Suprapubic skin (tissue), 4 donors: ENCODE data around the gene C10orf105. TPM values are rescaled to one million over a fixed set of nuclear protein-coding genes. Genes with fewer than 3 reads are reported as not detected.

Source experiments
- DNase-seq, 2 donors: peaks; one replicate each; pipeline ENCODE4 v3.0.0-alpha.2; 2019; ENCODE audit warnings: low spot score in 2 of 2
- H3K27ac ChIP-seq: fragments of 200-600 bp; sonication (generic); one replicate; pipeline ENCODE4 v1.5.1; 2019
- H3K27me3 ChIP-seq: fragments of 200-600 bp; sonication (generic); one replicate; pipeline ENCODE4 v1.5.1; 2019
- H3K36me3 ChIP-seq: fragments of 200-600 bp; sonication (generic); one replicate; pipeline ENCODE4 v1.5.1; 2019
- H3K4me1 ChIP-seq: fragments of 200-600 bp; sonication (generic); one replicate; pipeline ENCODE4 v1.5.1; 2019
- H3K4me3 ChIP-seq: fragments of 200-600 bp; sonication (generic); one replicate; pipeline ENCODE4 v1.5.1; 2019; ENCODE audit warnings: mild to moderate bottlenecking
- H3K9me3 ChIP-seq: fragments of 200-600 bp; sonication (generic); one replicate; pipeline ENCODE4 v1.5.1; 2019
- EP300 ChIP-seq: sonication (generic); formaldehyde crosslinking; IDR thresholded peaks from one replicate; pipeline ENCODE4 v1.6.1; 2017; ENCODE audit warnings: antibody characterized with exemption
- POLR2A ChIP-seq, 2 donors: fragments of 450-650 bp; IDR thresholded peaks; one replicate each; pipeline ENCODE4 v1.6.1; 2017; ENCODE audit warnings: antibody characterized with exemption in 2 of 2, mild to moderate bottlenecking in 2 of 2, moderate library complexity in 2 of 2
- POLR2AphosphoS5 ChIP-seq, 3 donors: sonication (generic); formaldehyde crosslinking; IDR thresholded peaks; one replicate each; pipeline ENCODE4 v1.6.1; 2017; ENCODE audit warnings: antibody characterized with exemption in 3 of 3
- WGBS: methylation state at CpG from one replicate; pipeline ENCODE4 v1.1.5; 2018; 5-methylcytosine and 5-hydroxymethylcytosine counted together
- total RNA-seq, 4 donors: library from RNA; depleted of rRNA; stranded (reverse); fragments of >200 nt; gene quantifications; one replicate each; pipeline ENCODE4 v1.1.0, GENCODE V29; 2016
- TF ChIP-seq, protein P1 (sequence below), 2 donors: fragments of 200-600 bp in 1 of 2; fragments of 450-650 bp in 1 of 2; sonication (generic) in 1 of 2; IDR thresholded peaks; one replicate each; pipeline ENCODE4 v1.5.1; 2016 to 2019; ENCODE audit warnings: antibody characterized with exemption in 2 of 2, mild to moderate bottlenecking in 1 of 2, moderate library complexity in 1 of 2

C10orf105 gene
- total RNA-seq, 4 donors from 2014 or later, result 0.17 to 0.48 TPM; not detected in 2

DNA sequence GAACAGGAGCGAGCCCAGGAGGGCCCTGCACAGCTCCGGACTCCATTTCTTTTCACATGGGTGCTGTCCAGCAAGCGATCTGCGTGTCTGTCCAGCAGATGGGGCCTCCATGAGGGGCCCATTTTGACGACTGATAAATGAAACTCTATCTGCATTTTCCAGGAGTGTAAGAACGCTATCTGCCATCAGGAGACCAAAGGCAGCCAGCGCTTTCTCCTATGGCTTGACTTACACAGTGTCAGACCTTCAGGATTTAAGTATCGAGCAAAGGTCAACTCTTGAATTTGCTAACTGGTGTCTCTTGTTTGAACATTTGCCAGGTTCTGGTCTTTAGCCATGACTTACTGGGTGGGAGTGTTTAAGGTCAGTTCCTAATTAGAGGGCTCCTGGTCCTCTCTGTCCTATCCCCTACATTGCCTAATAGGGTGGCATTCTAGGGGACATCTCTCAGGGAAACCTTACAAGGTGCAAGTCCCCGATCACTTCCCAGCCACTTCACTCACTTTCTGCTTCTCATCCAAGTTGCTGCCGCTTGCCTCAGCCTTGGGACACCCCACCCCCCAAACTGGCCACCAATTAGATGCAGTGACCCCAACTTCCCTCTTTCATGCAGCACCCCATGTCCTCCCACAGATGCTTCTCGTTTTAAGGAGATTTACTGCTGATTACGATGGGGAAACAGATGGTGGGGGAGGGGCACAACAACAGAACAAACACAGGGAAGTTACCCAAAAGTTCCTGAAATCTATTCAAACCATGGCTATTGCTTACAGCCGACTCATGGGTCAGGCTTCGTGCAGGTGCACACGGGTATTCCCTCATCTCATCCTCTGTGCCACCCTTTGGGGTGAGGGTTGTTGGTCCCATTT lies 33.7 kb upstream of the C10orf105 start:
- H3K36me3 ChIP-seq, result peaks cover 48% of the 10 kb centered on the region
- TF ChIP-seq EP300, result no peak
- TF ChIP-seq, protein P1, sequence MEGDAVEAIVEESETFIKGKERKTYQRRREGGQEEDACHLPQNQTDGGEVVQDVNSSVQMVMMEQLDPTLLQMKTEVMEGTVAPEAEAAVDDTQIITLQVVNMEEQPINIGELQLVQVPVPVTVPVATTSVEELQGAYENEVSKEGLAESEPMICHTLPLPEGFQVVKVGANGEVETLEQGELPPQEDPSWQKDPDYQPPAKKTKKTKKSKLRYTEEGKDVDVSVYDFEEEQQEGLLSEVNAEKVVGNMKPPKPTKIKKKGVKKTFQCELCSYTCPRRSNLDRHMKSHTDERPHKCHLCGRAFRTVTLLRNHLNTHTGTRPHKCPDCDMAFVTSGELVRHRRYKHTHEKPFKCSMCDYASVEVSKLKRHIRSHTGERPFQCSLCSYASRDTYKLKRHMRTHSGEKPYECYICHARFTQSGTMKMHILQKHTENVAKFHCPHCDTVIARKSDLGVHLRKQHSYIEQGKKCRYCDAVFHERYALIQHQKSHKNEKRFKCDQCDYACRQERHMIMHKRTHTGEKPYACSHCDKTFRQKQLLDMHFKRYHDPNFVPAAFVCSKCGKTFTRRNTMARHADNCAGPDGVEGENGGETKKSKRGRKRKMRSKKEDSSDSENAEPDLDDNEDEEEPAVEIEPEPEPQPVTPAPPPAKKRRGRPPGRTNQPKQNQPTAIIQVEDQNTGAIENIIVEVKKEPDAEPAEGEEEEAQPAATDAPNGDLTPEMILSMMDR (IDR thresholded peaks at IDR 0.05), result no peak
- TF ChIP-seq POLR2AphosphoS5 (IDR thresholded peaks at IDR 0.05), result no peak
- TF ChIP-seq POLR2A (IDR thresholded peaks at IDR 0.05), result no peak
- no peaks in the 10 kb centered on the region for H3K27me3 ChIP-seq
- DNase-seq, result no peak
- 74% methylated on average over 15 of the region's 15 CpGs for WGBS
- no peak overlapping the region for H3K4me3 ChIP-seq
- no peaks in the 10 kb centered on the region for H3K9me3 ChIP-seq
- H3K27ac ChIP-seq, result peak overlapping the region; percentile 13
- peaks cover 66% of the 10 kb centered on the region for H3K4me1 ChIP-seq

DNA sequence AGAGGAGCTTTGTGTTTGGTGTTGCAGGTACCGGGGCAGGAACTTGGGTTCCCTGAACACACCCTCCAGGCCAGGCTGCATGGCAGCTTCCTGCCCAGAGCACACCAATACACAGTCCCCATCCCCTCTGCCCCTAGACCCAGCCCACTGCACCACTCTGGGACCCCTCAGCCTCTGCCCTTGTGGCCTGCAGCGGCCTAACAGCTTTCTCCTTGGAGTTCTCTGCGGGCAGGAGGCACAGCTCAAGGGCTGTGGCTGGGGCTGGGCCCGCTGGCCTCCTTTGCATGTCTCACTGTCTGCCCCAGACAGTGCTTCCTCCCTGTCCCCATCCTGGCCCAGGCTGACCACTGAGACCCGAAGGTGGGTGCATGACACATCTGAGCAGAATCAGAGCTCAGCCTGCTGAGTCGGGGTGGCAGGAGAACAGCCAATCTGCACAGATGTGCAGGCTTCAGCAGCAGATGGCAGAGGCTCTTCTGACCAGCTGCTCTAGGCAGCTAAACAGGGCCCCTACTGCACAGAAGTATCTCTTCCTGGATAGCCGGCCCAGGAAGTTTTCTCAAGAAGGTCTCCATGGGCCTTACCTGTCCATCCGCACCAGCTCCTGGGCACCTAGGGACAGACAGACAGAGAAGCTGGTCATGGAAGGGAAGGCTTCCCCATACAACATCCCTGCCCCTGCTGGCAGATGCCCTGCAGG lies 33.0 kb upstream of the C10orf105 start:
- no peak for DNase-seq
- no peak overlapping the region for H3K4me3 ChIP-seq
- H3K4me1 ChIP-seq, result peaks cover 66% of the 10 kb centered on the region
- WGBS, result 84% methylated on average over 6 of the region's 8 CpGs
- H3K27ac ChIP-seq, result peak overlapping the region; percentile 13
- TF ChIP-seq EP300, result no peak
- TF ChIP-seq, protein P1 (IDR thresholded peaks at IDR 0.05), result no peak
- TF ChIP-seq POLR2A (IDR thresholded peaks at IDR 0.05), result no peak
- no peak for TF ChIP-seq POLR2AphosphoS5 (IDR thresholded peaks at IDR 0.05)
- peaks cover 45% of the 10 kb centered on the region for H3K36me3 ChIP-seq
- H3K27me3 ChIP-seq, result no peaks in the 10 kb centered on the region
- H3K9me3 ChIP-seq, result no peaks in the 10 kb centered on the region

DNA sequence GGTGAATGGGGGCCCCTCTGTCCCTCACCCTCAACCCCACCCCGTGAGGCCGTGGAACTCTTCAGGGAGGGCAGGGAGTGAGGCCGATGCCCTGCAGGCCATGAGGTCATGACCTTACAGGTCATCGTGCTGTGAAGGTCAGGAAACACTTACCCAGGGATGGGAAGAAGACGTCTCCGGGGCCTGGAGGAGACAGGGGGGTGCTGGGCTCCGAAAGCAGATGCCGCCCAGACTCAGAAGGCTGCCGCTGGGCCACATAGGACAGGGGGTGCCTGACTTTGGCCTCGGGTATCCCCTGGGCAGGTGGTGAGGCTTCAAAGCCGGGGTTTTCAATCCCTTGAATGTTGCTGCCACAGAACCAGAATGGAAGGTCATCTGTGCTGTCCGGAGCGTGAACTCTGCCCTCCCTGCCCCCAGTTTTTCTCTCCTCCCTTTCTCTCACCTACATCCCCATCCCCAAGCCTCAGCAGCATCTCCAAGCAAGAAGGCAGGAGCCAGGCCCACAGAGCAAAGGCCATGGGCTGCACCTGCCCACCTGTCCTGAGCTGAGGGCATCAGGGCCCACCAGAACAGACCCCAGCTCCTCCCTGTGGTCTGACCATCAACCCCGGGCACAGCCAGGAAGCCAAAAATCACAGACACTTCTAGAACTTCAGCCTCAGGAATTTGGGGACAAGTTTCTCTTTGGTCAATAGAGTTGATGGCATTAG lies 32.1 kb upstream of the C10orf105 start:
- Histone ChIP-seq H3K4me3 (no peak overlapping the region), H3K27me3 (no peaks in the 10 kb centered on the region), H3K9me3 (no peaks in the 10 kb centered on the region), H3K27ac (no peak overlapping the region), H3K36me3 (peaks cover 45% of the 10 kb centered on the region), H3K4me1 (peaks cover 66% of the 10 kb centered on the region)
- 89% methylated on average over 14 of the region's 14 CpGs for WGBS
- TF ChIP-seq EP300 (no peak), POLR2AphosphoS5 (IDR thresholded peaks at IDR 0.05) (no peak)
- no peak for DNase-seq

DNA sequence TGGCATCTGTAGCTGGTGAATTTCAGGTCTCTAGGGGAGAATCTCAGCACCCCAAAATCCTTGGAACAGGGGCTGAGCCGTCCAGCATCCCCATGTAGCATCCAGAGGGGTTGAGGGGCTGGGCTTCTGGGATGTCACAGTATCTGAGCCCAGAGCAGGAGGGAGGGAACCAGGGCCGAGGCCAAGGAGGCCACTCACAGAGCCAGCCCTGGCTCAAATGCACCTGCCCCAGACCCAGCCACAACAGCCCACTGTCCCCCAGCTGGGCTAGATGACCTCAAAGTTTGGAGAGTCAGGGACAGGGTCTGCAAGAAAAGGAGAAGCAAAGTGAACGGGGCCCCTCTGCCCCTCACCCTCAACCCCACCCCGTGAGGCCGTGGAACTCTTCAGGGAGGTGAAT lies 31.4 kb upstream of the C10orf105 start:
- Histone ChIP-seq H3K27me3 (no peaks in the 10 kb centered on the region), H3K27ac (no peak overlapping the region), H3K36me3 (peaks cover 45% of the 10 kb centered on the region), H3K9me3 (no peaks in the 10 kb centered on the region), H3K4me1 (peaks cover 68% of the 10 kb centered on the region), H3K4me3 (no peak overlapping the region)
- 90% methylated on average over 4 of the region's 5 CpGs for whole genome bisulfite sequencing
- DNase-seq, result no peak
- TF ChIP-seq EP300 (no peak), POLR2AphosphoS5 (IDR thresholded peaks at IDR 0.05) (no peak), POLR2A (IDR thresholded peaks at IDR 0.05) (no peak)
- TF ChIP-seq, protein P1 (IDR thresholded peaks at IDR 0.05), result no peak

DNA sequence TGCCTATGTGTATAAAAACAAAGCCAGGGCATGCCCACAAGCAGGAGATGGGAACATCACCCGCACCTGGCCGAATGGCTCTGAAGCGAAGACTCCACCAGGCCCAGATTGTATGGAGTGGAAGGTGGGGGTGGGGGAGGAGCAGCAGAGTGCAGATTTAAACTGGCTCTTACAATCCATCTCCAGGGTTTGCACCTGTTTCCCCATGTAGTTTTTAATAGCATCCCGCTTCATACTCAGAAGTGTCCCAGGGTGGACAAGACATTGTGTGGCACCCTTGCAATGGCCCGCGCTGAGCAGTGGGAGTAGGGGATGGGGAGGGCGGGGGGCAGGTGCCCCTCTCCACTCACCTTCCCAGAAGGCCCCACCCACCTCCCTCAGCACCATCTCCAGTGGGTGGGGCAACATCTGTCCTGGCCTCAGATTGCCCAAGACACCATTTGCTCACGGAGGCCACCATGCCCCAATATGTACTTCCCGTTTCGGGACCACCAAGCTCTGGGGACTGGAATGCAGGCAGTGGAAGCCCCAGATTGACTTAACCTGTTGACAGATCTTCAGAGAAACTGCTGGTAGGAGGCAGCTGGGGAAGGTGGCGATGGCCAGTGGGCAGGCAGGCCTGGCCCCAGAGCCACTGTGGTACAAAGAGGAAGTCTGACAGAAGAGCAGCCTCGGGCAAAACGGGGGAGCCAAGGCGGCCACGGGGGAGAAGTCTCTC lies 30.7 kb upstream of the C10orf105 start:
- Histone ChIP-seq H3K4me1 (peaks cover 65% of the 10 kb centered on the region), H3K9me3 (no peaks in the 10 kb centered on the region), H3K36me3 (peaks cover 44% of the 10 kb centered on the region), H3K27ac (no peak overlapping the region), H3K4me3 (no peak overlapping the region), H3K27me3 (no peaks in the 10 kb centered on the region)
- TF ChIP-seq POLR2AphosphoS5 (IDR thresholded peaks at IDR 0.05) (no peak), EP300 (no peak), POLR2A (IDR thresholded peaks at IDR 0.05) (no peak)
- TF ChIP-seq, protein P1 (IDR thresholded peaks at IDR 0.05), result no peak
- no peak for DNase-seq
- 84% methylated on average over 13 of the region's 15 CpGs for WGBS
